Liver (tissue), 9 donors: Measurements from ENCODE around the gene ARR3. TPM values are rescaled to one million over a fixed set of nuclear protein-coding genes. Genes with fewer than 3 reads are reported as not detected.

Experiments used
- DNase-seq: peaks from one replicate; pipeline ENCODE4 v3.0.0-alpha.2; 2017; ENCODE audit warnings: low spot score
- H3K27ac ChIP-seq, 2 donors: one replicate each; pipeline ENCODE4 v1.7.0; 2013; ENCODE audit warnings: inconsistent platforms in 2 of 2, low read length in 2 of 2, control low read depth in 1 of 2, low read depth in 1 of 2, mild to moderate bottlenecking in 1 of 2
- H3K27me3 ChIP-seq, 4 donors: one replicate each; pipeline versions ENCODE4 v1.6.1 to v1.7.0; 2013; ENCODE audit warnings: low read length in 3 of 4, inconsistent platforms in 1 of 4, mild to moderate bottlenecking in 1 of 4, moderate library complexity in 1 of 4; ENCODE audit not compliant: control insufficient read depth in 4 of 4, insufficient read depth in 4 of 4
- H3K36me3 ChIP-seq, 4 donors: one replicate each; pipeline versions ENCODE4 v1.6.1 to v1.7.0; 2013; ENCODE audit warnings: low read length in 3 of 4, mild to moderate bottlenecking in 3 of 4, low read depth in 1 of 4, moderate library complexity in 1 of 4; ENCODE audit not compliant: control insufficient read depth in 4 of 4, insufficient read depth in 3 of 4
- H3K4me1 ChIP-seq, 4 donors: one replicate each; pipeline versions ENCODE4 v1.6.1 to v1.7.0; 2013; ENCODE audit warnings: low read length in 3 of 4, mild to moderate bottlenecking in 3 of 4, moderate library complexity in 1 of 4; ENCODE audit not compliant: control insufficient read depth in 4 of 4, insufficient read depth in 4 of 4
- H3K4me3 ChIP-seq, 3 donors: one replicate each; pipeline versions ENCODE4 v1.6.1 to v1.7.0; 2013; ENCODE audit warnings: low read length in 3 of 3, control low read depth in 1 of 3, low read depth in 1 of 3, mild to moderate bottlenecking in 1 of 3
- H3K9ac ChIP-seq, 2 donors: one replicate each; pipeline ENCODE4 v1.7.0; 2013; ENCODE audit warnings: low read length in 2 of 2, mild to moderate bottlenecking in 2 of 2, moderate library complexity in 2 of 2, control low read depth in 1 of 2, low read depth in 1 of 2
- H3K9me3 ChIP-seq, 4 donors: one replicate each; pipeline versions ENCODE4 v1.6.1 to v1.7.0; 2013; ENCODE audit warnings: low read length in 3 of 4; ENCODE audit not compliant: control insufficient read depth in 4 of 4
- ATF3 ChIP-seq: IDR thresholded peaks from 2 replicates; pipeline ENCODE4 v1.6.1; 2016; ENCODE audit warnings: antibody characterized with exemption
- FOXA2 ChIP-seq: IDR thresholded peaks from 2 replicates; pipeline ENCODE4 v1.6.1; 2016; ENCODE audit warnings: antibody characterized with exemption
- GABPA ChIP-seq, 2 donors: IDR thresholded peaks in 1 of 2; conservative IDR thresholded peaks in 1 of 2; 2 replicates each; pipeline ENCODE4 v1.6.1; 2016; ENCODE audit warnings: antibody characterized with exemption in 2 of 2, mild to moderate bottlenecking in 1 of 2, moderate library complexity in 1 of 2
- HNF4A ChIP-seq, 2 donors: conservative IDR thresholded peaks; 2 replicates each; pipeline ENCODE4 v1.6.1; 2016; ENCODE audit warnings: antibody characterized with exemption in 2 of 2, mild to moderate bottlenecking in 2 of 2
- HNF4G ChIP-seq: IDR thresholded peaks from 2 replicates; pipeline ENCODE4 v1.6.1; 2016; ENCODE audit warnings: antibody characterized with exemption
- JUND ChIP-seq, 2 donors: IDR thresholded peaks; 2 replicates each; pipeline ENCODE4 v1.6.1; 2016; ENCODE audit warnings: antibody characterized with exemption in 2 of 2
- MAX ChIP-seq: IDR thresholded peaks from 2 replicates; pipeline ENCODE4 v1.6.1; 2016; ENCODE audit warnings: antibody characterized with exemption
- NR2F2 ChIP-seq: IDR thresholded peaks from 2 replicates; pipeline ENCODE4 v1.6.1; 2016; ENCODE audit warnings: antibody characterized with exemption
- RAD21 ChIP-seq, 2 donors: IDR thresholded peaks; 2 replicates each; pipeline ENCODE4 v1.6.1; 2016; ENCODE audit warnings: antibody characterized with exemption in 2 of 2, mild to moderate bottlenecking in 2 of 2
- REST ChIP-seq: IDR thresholded peaks from 2 replicates; pipeline ENCODE4 v1.6.1; 2016; ENCODE audit warnings: antibody characterized with exemption, mild to moderate bottlenecking
- RXRA ChIP-seq, 2 donors: IDR thresholded peaks; 2 replicates each; pipeline ENCODE4 v1.6.1; 2017 to 2018; ENCODE audit warnings: antibody characterized with exemption in 2 of 2, mild to moderate bottlenecking in 1 of 2
- TAF1 ChIP-seq: conservative IDR thresholded peaks from 2 replicates; pipeline ENCODE4 v1.6.1; 2016; ENCODE audit warnings: antibody characterized with exemption, mild to moderate bottlenecking
- ZBTB33 ChIP-seq: IDR thresholded peaks from 2 replicates; pipeline ENCODE4 v1.6.1; 2016; ENCODE audit warnings: antibody characterized with exemption
- WGBS: extraction: QIAGEN DNeasy Blood & Tissue Kit; methylation state at CpG from one replicate; pipeline ENCODE4 v1.1.7; 2013; 5-methylcytosine and 5-hydroxymethylcytosine counted together
- polyA plus RNA-seq, 2 donors: library from polyadenylated mRNA; stranded (reverse) in 1 of 2; unstranded in 1 of 2; fragments of 200-250 nt in 1 of 2; fragments of >200 nt in 1 of 2; fragmentation: Nextera tagmentation in 1 of 2; extraction: Ambion mirVana in 1 of 2; gene quantifications; one replicate each; pipeline versions ENCODE4 v1.2.1 to v1.2.3, GENCODE V29; 2013 to 2015
- total RNA-seq, 2 donors: library from RNA; depleted of rRNA; stranded (reverse); fragments of >200 nt; gene quantifications; one replicate each; pipeline ENCODE4 v1.2.3, GENCODE V29; 2014
- TF ChIP-seq, protein P1 (sequence below): fragments of 150-350 bp; IDR thresholded peaks from 2 replicates; pipeline ENCODE4 v1.5.1; 2017; ENCODE audit warnings: improper control_type of control experiment, low read depth, low read length; ENCODE audit not compliant: missing input control
- donor health status: healthy.
- donor health status: healthy.
- donor health status: healthy.
- donor health status: healthy.
- donor health status: healthy.

The ARR3 gene
- total and polyA plus RNA-seq, 4 donors = not detected

DNA sequence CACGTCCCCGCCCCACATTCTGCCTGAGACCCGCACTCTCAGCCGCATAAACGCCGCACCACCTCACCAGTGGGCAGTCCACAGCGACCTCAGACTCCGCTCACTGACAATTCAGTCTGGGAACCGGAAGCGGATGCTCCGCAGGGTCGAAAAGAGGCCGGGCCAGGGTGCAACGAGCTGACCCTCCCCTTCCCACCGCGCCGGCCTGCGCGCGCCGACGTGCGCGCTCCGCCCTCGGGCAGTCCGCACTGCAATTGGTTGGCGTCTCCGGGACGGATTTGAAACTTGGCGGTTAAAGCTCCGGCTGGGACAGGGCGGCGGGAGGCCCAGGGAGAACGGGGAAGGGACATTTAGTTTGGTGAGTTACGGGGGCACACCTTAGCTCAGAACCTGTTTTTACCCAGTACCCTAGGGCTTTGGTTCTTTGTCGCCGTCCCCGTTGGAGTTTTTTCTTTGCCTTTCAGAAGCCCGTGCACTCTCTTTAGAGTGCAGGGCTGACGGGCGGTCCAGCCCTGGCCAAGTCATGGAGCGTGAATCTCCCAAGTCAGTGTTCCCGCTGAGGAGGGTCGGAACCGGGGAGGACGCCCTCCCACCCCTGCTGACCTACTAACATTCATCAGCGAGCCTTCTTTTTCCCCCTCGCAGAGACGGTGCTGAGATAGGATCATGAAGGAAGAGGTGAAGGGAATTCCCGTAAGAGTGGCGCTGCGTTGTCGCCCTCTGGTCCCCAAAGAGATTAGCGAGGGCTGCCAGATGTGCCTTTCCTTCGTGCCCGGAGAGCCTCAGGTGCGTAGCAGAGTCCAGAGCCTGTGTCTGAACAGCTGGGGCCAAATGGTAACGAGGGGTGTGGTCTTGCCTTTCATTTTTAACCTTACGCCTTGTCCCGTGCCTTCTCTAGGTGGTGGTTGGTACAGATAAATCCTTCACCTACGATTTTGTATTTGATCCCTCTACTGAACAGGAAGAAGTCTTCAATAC, 21.9 kb downstream of the ARR3 start, which contains the start of the genes KIF4A and PDZD11:
Gene KIF4A, plus strand, starts transcription at position 312 of the 978 bp plus-strand sequence. Its CDS starts 355 bp downstream, at position 667.
Gene PDZD11, minus strand, starts transcription at position 135 of the 978 bp plus-strand sequence. CDS start 586 bp downstream, outside the sequence.
- Histone ChIP-seq H3K27me3 (no peaks in the 10 kb centered on the region), H3K9me3 (no peaks in the 10 kb centered on the region), H3K9ac (peak within 1 kb of the TSS in 1 of 2 donors; percentile 63), H3K4me3 (peak within 1 kb of the TSS; percentile 60 to 90 (median 75)), H3K36me3 (peaks cover 0 to 6% (median 2%) of the 10 kb centered on the region in 4 donors), H3K4me1 (peaks cover 0 to 14% (median 12%) of the 10 kb centered on the region in 4 donors), H3K27ac (peak within 1 kb of the TSS in 1 of 2 donors; percentile 32)
- WGBS = under 1% methylated on average over 62 of the region's 62 CpGs
- DNase-seq = peak; percentile 80
- TF ChIP-seq GABPA (IDR thresholded peaks at IDR 0.05 in 1 of 2, conservative IDR thresholded peaks at IDR 0.05 in 1 of 2) (peak; percentile 72 to 91), RXRA (IDR thresholded peaks at IDR 0.05) (peak in 1 of 2 donors; percentile 20), NR2F2 (no peak), RAD21 (IDR thresholded peaks at IDR 0.05) (no peak), HNF4A (conservative IDR thresholded peaks at IDR 0.05) (peak in 1 of 2 donors; percentile 23)

GRCh38 chrX:70292788-70293187, 24.7 kb downstream of the ARR3 start:
- DNase-seq = no peak
- Histone ChIP-seq H3K36me3 (peaks cover 0 to 2% (median 0%) of the 10 kb centered on the region in 4 donors), H3K27me3 (no peaks in the 10 kb centered on the region), H3K9ac (no peak overlapping the region), H3K4me3 (no peak overlapping the region), H3K9me3 (no peaks in the 10 kb centered on the region), H3K4me1 (peaks cover 0 to 14% (median 12%) of the 10 kb centered on the region in 4 donors), H3K27ac (no peak overlapping the region)
- no peak for TF ChIP-seq TAF1
- WGBS = 0% methylated on average over 1 of the region's 1 CpG

- H3K27ac ChIP-seq = no peak overlapping the region
- no peaks in the 10 kb centered on the region for H3K27me3 ChIP-seq
- H3K36me3 ChIP-seq = no peaks in the 10 kb centered on the region
- H3K4me3 ChIP-seq = no peak overlapping the region
- no peaks in the 10 kb centered on the region for H3K9me3 ChIP-seq
- TF ChIP-seq RXRA (IDR thresholded peaks at IDR 0.05) (no peak), JUND (IDR thresholded peaks at IDR 0.05) (no peak), HNF4G (no peak), REST (no peak), TAF1 (no peak), ZBTB33 (no peak), RAD21 (IDR thresholded peaks at IDR 0.05) (no peak), NR2F2 (no peak), HNF4A (conservative IDR thresholded peaks at IDR 0.05) (no peak), GABPA (IDR thresholded peaks at IDR 0.05 in 1 of 2, conservative IDR thresholded peaks at IDR 0.05 in 1 of 2) (no peak), MAX (no peak), FOXA2 (no peak), ATF3 (no peak)
- TF ChIP-seq, protein P1, sequence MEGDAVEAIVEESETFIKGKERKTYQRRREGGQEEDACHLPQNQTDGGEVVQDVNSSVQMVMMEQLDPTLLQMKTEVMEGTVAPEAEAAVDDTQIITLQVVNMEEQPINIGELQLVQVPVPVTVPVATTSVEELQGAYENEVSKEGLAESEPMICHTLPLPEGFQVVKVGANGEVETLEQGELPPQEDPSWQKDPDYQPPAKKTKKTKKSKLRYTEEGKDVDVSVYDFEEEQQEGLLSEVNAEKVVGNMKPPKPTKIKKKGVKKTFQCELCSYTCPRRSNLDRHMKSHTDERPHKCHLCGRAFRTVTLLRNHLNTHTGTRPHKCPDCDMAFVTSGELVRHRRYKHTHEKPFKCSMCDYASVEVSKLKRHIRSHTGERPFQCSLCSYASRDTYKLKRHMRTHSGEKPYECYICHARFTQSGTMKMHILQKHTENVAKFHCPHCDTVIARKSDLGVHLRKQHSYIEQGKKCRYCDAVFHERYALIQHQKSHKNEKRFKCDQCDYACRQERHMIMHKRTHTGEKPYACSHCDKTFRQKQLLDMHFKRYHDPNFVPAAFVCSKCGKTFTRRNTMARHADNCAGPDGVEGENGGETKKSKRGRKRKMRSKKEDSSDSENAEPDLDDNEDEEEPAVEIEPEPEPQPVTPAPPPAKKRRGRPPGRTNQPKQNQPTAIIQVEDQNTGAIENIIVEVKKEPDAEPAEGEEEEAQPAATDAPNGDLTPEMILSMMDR = no peak
- WGBS = 94% methylated on average over 5 of the region's 5 CpGs
- H3K4me1 ChIP-seq = peaks cover 0 to 14% (median 12%) of the 10 kb centered on the region in 4 donors
- no peak for DNase-seq
- H3K9ac ChIP-seq = no peak overlapping the region
Measured at GRCh38 chrX:70293621-70294020, 25.5 kb downstream of the ARR3 start.
